Stimulated activated naive B cell treated with anti-CD40 and anti-IgM and Interleukin-4, amounts not matched to agents 10 μg/mL and 1 μg/mL and 100 μg/mL, for 72 hours (primary cell): ENCODE data around the gene LIPG.
"Not testable (repeated sequence)": the region's sequence is repeated elsewhere in the genome, so short reads cannot be mapped to it uniquely, and the experiment has no call there.

ENCODE experiments used
- ATAC-seq, 2 donors: fragments of 150-1000 bp; cut with Tn5 transposase; replicated peaks; 2 replicates each; pipeline ENCODE4 v1.10.0; 2021; ENCODE audit warnings: moderate library complexity in 1 of 2
- DNase-seq: peaks from one replicate; pipeline ENCODE4 v3.0.0; 2021
- H3K27ac Mint-ChIP-seq: one replicate; pipeline ENCODE4 v1.8.0; 2022; ENCODE audit warnings: mild to moderate bottlenecking, mixed read lengths
- H3K27me3 Mint-ChIP-seq, 2 donors: one replicate each; pipeline ENCODE4 v1.8.0; 2022; ENCODE audit warnings: mixed read lengths in 2 of 2
- H3K36me3 Mint-ChIP-seq, 2 donors: one replicate each; pipeline ENCODE4 v1.8.0; 2022; ENCODE audit warnings: mixed read lengths in 2 of 2, mild to moderate bottlenecking in 1 of 2
- H3K4me1 Mint-ChIP-seq, 2 donors: one replicate each; pipeline ENCODE4 v1.8.0; 2022; ENCODE audit warnings: mixed read lengths in 2 of 2, mild to moderate bottlenecking in 1 of 2
- H3K4me3 Mint-ChIP-seq, 2 donors: one replicate each; pipeline ENCODE4 v1.8.0; 2022; ENCODE audit warnings: mild to moderate bottlenecking in 2 of 2, mixed read lengths in 2 of 2, moderate library complexity in 1 of 2
- H3K9me3 Mint-ChIP-seq, 2 donors: one replicate each; pipeline ENCODE4 v1.8.0; 2022; ENCODE audit warnings: mixed read lengths in 2 of 2, mild to moderate bottlenecking in 1 of 2

LIPG gene

GRCh38 chr18:49559326-49559931, 2.4 kb upstream of the LIPG start:
- not testable (repeated sequence) for H3K9me3 Mint-ChIP-seq, DNase-seq, H3K36me3 Mint-ChIP-seq, H3K4me3 Mint-ChIP-seq, ATAC-seq, H3K27ac Mint-ChIP-seq
- Mint-ChIP-seq H3K4me1 (peaks cover 28 to 36% of the 10 kb centered on the region in 2 donors), H3K27me3 (peaks cover 61 to 62% of the 10 kb centered on the region in 2 donors)

- no peaks in the 10 kb centered on the region for H3K9me3 Mint-ChIP-seq
- DNase-seq (no peak), ATAC-seq (no peak)
- peak overlapping the region in 1 of 2 donors; percentile 32 for H3K4me3 Mint-ChIP-seq
- H3K4me1 Mint-ChIP-seq = peaks cover 28 to 36% of the 10 kb centered on the region in 2 donors
- H3K27ac Mint-ChIP-seq = no peak overlapping the region
- peaks cover 59 to 62% of the 10 kb centered on the region in 2 donors for H3K27me3 Mint-ChIP-seq
- H3K36me3 Mint-ChIP-seq = peaks cover 0 to 3% of the 10 kb centered on the region in 2 donors
Measured at GRCh38 chr18:49560277-49560623, 1.6 kb upstream of the LIPG start.

- Mint-ChIP-seq H3K27me3 (peaks cover 61 to 63% of the 10 kb centered on the region in 2 donors), H3K27ac (peak overlapping the region; percentile 84), H3K4me3 (peak overlapping the region; percentile 80 to 81), H3K9me3 (no peaks in the 10 kb centered on the region), H3K36me3 (peaks cover 0 to 3% of the 10 kb centered on the region in 2 donors), H3K4me1 (peaks cover 28 to 36% of the 10 kb centered on the region in 2 donors)
- no peak for ATAC-seq
- DNase-seq = no peak
Measured at GRCh38 chr18:49560624-49561288, 1.1 kb upstream of the LIPG start.

DNA sequence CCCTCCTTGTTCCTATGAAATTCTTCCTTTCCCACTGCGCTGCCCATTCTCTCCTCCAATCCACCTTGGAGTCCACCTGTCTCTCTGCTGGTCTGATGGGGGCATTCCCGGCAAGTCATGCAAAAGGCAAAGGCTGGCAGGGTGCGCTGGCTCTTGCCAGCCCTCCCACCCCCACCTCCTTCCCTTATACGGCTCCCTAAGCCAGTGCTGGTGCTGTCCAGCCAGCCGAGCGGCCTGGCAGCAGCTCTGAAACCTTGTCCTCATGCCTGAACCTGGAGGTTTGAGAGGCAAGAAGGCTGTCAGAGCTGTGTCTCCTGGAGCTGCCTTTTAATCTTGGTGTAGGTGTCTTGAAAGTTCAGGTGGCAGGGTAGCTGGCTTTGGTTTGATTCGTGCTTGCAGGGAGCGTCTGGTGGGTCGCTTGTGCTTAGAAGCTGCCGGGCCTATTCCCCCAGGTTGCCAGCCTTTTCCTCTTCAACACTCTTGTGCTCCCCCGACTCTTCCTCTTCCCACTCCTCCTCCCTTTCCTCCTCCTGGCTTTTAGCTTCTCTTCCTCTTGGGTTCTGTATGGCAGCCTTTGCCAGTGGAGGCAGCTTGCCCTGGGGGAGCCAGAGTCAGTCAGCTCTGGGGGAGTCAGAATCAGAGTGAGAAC, 748 bp downstream of the LIPG start:
- peaks cover 0 to 3% of the 10 kb centered on the region in 2 donors for H3K36me3 Mint-ChIP-seq
- peaks cover 28 to 36% of the 10 kb centered on the region in 2 donors for H3K4me1 Mint-ChIP-seq
- H3K27me3 Mint-ChIP-seq = peaks cover 73 to 77% of the 10 kb centered on the region in 2 donors
- no peaks in the 10 kb centered on the region for H3K9me3 Mint-ChIP-seq
- ATAC-seq = peak in 1 of 2 donors; percentile 1
- H3K4me3 Mint-ChIP-seq = peak overlapping the region; percentile 80 to 81
- peak overlapping the region; percentile 72 for H3K27ac Mint-ChIP-seq
- DNase-seq = no peak

DNA sequence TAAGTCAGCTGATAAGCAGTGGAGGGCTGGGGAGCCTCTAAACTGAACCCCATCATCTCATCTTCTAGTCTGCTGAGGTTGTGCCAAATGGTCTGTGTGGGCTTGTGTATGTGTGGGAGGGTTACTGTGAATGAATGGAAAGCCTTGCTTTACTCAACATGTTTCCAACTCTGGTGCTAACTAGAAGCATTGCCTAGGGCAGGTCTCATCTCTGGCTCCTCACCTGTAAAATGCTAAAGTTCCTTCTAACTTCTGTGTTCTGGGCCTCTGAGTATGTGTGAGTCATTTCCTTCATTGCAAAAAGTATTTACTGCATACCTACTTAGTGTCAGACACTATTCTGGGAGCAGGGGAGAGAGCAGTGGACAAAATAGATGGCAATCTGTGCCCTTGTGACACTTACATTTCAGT, 1.3 kb downstream of the LIPG start:
- peaks cover 28 to 36% of the 10 kb centered on the region in 2 donors for H3K4me1 Mint-ChIP-seq
- DNase-seq = no peak
- peaks cover 0 to 3% of the 10 kb centered on the region in 2 donors for H3K36me3 Mint-ChIP-seq
- ATAC-seq = peak; percentile 25 to 30
- H3K4me3 Mint-ChIP-seq = peak overlapping the region; percentile 80 to 81
- H3K27me3 Mint-ChIP-seq = peaks cover 72 to 77% of the 10 kb centered on the region in 2 donors
- H3K9me3 Mint-ChIP-seq = no peaks in the 10 kb centered on the region
- H3K27ac Mint-ChIP-seq = no peak overlapping the region

- no peak overlapping the region for H3K27ac Mint-ChIP-seq
- peaks cover 0 to 3% of the 10 kb centered on the region in 2 donors for H3K36me3 Mint-ChIP-seq
- no peaks in the 10 kb centered on the region for H3K9me3 Mint-ChIP-seq
- H3K4me3 Mint-ChIP-seq = no peak overlapping the region
- ATAC-seq (no peak), DNase-seq (no peak)
- peaks cover 28 to 36% of the 10 kb centered on the region in 2 donors for H3K4me1 Mint-ChIP-seq
- peaks cover 68 to 81% of the 10 kb centered on the region in 2 donors for H3K27me3 Mint-ChIP-seq
Measured at GRCh38 chr18:49563701-49564517, 2.1 kb downstream of the LIPG start.

GRCh38 chr18:49564518-49564834, 2.6 kb downstream of the LIPG start:
- Mint-ChIP-seq H3K27ac (no peak overlapping the region), H3K4me1 (peaks cover 28 to 36% of the 10 kb centered on the region in 2 donors), H3K27me3 (peaks cover 68 to 86% of the 10 kb centered on the region in 2 donors), H3K36me3 (peaks cover 0 to 3% of the 10 kb centered on the region in 2 donors), H3K4me3 (no peak overlapping the region), H3K9me3 (no peaks in the 10 kb centered on the region)
- DNase-seq (no peak), ATAC-seq (no peak)

GRCh38 chr18:49565101-49565500, 3.2 kb downstream of the LIPG start:
- no peaks in the 10 kb centered on the region for H3K9me3 Mint-ChIP-seq
- no peak overlapping the region for H3K27ac Mint-ChIP-seq
- no peak for DNase-seq
- ATAC-seq = no peak
- H3K4me3 Mint-ChIP-seq = no peak overlapping the region
- peaks cover 65 to 81% of the 10 kb centered on the region in 2 donors for H3K27me3 Mint-ChIP-seq
- peaks cover 28 to 36% of the 10 kb centered on the region in 2 donors for H3K4me1 Mint-ChIP-seq
- H3K36me3 Mint-ChIP-seq = peaks cover 0 to 3% of the 10 kb centered on the region in 2 donors

- no peak for ATAC-seq
- H3K9me3 Mint-ChIP-seq = no peaks in the 10 kb centered on the region
- peaks cover 23 to 30% of the 10 kb centered on the region in 2 donors for H3K4me1 Mint-ChIP-seq
- DNase-seq = no peak
- H3K4me3 Mint-ChIP-seq = no peak overlapping the region
- peaks cover 0 to 3% of the 10 kb centered on the region in 2 donors for H3K36me3 Mint-ChIP-seq
- peaks cover 60 to 76% of the 10 kb centered on the region in 2 donors for H3K27me3 Mint-ChIP-seq
- H3K27ac Mint-ChIP-seq = no peak overlapping the region
Measured at GRCh38 chr18:49565612-49566011, 3.8 kb downstream of the LIPG start.

- ATAC-seq = no peak
- H3K4me1 Mint-ChIP-seq = peaks cover 19 to 24% of the 10 kb centered on the region in 2 donors
- H3K9me3 Mint-ChIP-seq = no peaks in the 10 kb centered on the region
- H3K4me3 Mint-ChIP-seq = no peak overlapping the region
- no peak for DNase-seq
- H3K27me3 Mint-ChIP-seq = peaks cover 54 to 69% of the 10 kb centered on the region in 2 donors
- H3K27ac Mint-ChIP-seq = peak overlapping the region; percentile 7
- no peaks in the 10 kb centered on the region for H3K36me3 Mint-ChIP-seq
Measured at GRCh38 chr18:49566217-49566770, 4.4 kb downstream of the LIPG start.

DNA sequence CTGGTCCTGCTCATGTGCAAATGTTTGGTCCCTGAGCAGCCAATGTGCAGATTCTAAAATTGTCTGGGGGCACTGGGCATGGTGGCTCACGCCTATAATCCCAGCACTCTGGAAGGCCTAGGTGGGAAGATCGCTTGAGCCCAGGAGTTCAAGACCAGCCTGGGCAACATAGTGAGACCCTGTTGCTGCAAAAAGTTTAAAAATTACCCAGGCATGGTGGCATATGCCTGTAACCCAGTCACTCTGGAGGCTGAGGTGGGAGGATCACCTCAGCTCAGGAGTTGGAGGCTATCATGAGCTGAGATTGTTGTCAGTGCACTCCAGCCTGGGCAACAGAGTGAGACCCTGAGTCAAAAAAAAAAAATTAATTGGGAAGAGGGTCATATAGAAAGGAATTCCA, 5.1 kb downstream of the LIPG start:
- no peaks in the 10 kb centered on the region for H3K9me3 Mint-ChIP-seq
- DNase-seq (no peak), ATAC-seq (no peak)
- H3K4me1 Mint-ChIP-seq = peaks cover 14 to 17% of the 10 kb centered on the region in 2 donors
- no peak overlapping the region for H3K4me3 Mint-ChIP-seq
- peak overlapping the region; percentile 7 for H3K27ac Mint-ChIP-seq
- peaks cover 47 to 68% of the 10 kb centered on the region in 2 donors for H3K27me3 Mint-ChIP-seq
- H3K36me3 Mint-ChIP-seq = no peaks in the 10 kb centered on the region

DNA sequence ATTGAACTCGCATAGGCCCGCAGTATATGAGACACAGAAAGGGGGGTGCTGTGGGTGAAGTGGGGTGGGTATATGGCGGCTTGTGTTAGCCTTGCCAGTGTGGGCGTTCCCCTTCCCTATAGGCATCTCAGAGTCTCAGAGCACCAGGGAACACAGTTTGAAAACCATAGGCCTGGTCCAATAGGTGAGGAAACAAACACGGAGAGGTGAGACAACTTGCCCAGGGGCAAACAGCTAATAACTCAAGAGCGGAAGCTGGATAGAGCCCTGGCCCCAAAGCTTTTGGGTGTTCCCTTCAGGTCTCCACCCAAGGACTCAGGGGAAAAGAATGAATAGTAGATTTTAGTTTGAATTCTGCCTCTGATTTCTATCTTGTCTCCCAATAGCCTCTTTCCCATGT, 7.9 kb downstream of the LIPG start:
- Mint-ChIP-seq H3K4me1 (no peaks in the 10 kb centered on the region), H3K36me3 (no peaks in the 10 kb centered on the region), H3K27me3 (peaks cover 24 to 43% of the 10 kb centered on the region in 2 donors), H3K27ac (no peak overlapping the region), H3K4me3 (no peak overlapping the region), H3K9me3 (no peaks in the 10 kb centered on the region)
- no peak for DNase-seq
- no peak for ATAC-seq

DNA sequence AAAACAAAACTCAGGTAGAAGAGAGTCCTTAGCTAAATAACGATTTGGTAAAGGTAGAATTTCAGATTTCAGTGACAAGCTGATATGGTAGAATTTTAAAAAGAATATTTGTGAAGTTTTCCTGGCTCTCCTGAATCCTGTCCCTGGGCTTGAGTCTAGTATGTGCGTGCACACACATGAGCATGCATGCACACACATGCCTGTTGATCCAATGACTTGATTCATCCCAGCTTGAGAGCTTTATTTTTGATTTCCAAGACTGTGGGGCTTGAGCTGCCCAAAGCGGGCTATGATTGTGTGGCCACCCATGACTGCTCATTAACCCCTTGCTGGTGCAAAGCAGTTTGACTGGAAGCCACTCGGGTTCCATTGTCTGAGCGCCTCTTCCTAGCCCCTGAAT, 9.0 kb downstream of the LIPG start:
- Mint-ChIP-seq H3K36me3 (no peaks in the 10 kb centered on the region), H3K27me3 (peaks cover 15 to 32% of the 10 kb centered on the region in 2 donors), H3K9me3 (no peaks in the 10 kb centered on the region), H3K27ac (no peak overlapping the region), H3K4me3 (no peak overlapping the region), H3K4me1 (no peaks in the 10 kb centered on the region)
- DNase-seq (no peak), ATAC-seq (no peak)
